GM12872 (cell line): ENCODE data around the gene SSB.

Experiments
- TF ChIP-seq, protein P1 (sequence below): IDR thresholded peaks from 3 replicates; pipeline ENCODE4 v1.5.1; 2011; ENCODE audit warnings: low read depth, mild to moderate bottlenecking, low read length, moderate library complexity; ENCODE audit not compliant: insufficient read depth

The SSB gene

GRCh38 chr2:169827272-169828140, 28.8 kb downstream of the SSB start, which contains the start of gene UBR3:
Gene UBR3, plus strand, starts transcription at chr2:169827454. Its CDS starts 54 bp downstream, at chr2:169827508.
- TF ChIP-seq, protein P1, sequence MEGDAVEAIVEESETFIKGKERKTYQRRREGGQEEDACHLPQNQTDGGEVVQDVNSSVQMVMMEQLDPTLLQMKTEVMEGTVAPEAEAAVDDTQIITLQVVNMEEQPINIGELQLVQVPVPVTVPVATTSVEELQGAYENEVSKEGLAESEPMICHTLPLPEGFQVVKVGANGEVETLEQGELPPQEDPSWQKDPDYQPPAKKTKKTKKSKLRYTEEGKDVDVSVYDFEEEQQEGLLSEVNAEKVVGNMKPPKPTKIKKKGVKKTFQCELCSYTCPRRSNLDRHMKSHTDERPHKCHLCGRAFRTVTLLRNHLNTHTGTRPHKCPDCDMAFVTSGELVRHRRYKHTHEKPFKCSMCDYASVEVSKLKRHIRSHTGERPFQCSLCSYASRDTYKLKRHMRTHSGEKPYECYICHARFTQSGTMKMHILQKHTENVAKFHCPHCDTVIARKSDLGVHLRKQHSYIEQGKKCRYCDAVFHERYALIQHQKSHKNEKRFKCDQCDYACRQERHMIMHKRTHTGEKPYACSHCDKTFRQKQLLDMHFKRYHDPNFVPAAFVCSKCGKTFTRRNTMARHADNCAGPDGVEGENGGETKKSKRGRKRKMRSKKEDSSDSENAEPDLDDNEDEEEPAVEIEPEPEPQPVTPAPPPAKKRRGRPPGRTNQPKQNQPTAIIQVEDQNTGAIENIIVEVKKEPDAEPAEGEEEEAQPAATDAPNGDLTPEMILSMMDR = no peak

DNA sequence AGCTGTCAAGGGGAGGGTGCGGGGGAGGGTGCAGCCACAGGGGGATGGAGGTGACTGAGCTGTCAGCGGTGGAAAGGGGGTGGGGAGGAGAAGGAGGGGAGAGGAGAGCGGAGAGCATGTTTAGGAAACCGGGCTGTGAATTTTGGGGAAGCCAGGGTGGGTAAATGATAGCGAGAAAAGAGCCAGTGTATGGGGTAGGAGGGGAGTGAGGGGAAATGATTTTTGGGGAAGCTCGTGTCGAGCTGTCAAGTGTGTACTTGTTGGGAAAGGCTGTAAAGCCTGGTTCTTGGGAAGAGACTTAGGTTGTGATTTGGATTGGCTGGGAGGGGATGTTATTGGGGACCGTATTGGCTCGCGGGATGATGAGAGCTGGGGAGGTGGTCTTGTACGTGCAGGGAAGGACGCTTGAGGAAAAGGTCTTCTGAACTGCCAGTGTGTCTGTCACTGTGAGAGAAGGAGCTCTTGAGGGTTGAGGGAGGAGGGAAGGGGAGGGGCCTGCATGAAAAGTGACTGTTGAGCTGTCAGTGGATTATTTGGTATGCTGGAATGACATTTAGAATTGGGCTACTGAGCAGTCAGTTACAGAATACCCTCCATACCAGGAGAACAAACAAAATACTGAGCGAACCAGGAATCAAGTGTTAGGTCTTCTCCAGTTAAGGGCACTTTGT, 29.6 kb downstream of the SSB start:
- TF ChIP-seq, protein P1 = no peak

GRCh38 chr2:169834401-169834800, 35.7 kb downstream of the SSB start:
- TF ChIP-seq, protein P1 = no peak

DNA sequence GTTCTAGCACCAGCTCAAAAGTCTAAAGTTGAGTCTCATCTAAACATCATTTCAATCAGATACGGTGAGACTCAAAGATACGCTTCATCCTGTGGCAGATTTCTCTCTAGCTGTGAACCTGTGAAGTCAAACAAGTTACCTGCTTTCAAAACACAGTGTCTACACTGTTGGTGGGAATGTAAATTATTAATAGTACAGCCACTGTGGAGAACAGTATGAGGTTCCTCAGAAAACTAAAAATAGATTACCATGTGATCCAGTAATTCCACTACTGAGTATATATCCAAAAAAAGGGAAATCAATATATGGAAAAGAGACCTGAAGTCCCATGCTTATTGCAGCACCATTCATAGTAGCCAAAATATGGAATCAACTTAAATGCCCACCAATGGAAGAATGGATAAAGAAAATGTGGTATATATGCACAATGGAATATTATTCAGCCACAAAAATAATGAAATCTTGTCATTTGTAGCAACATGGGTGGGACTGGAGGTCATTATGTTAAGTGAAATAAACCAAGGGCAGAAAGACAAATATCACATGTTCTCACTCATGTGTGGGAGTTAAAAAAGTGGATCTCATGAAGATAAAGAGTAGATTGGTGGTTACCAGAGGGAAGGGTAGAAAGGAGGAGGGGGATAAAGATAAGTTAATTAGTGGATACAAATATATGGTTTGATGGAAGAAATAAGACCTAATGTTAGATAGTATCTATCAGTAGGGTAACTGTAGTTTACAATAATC, 40.2 kb downstream of the SSB start:
- TF ChIP-seq, protein P1 = no peak

GRCh38 chr2:169839954-169840746, 41.5 kb downstream of the SSB start:
- TF ChIP-seq, protein P1 = no peak

DNA sequence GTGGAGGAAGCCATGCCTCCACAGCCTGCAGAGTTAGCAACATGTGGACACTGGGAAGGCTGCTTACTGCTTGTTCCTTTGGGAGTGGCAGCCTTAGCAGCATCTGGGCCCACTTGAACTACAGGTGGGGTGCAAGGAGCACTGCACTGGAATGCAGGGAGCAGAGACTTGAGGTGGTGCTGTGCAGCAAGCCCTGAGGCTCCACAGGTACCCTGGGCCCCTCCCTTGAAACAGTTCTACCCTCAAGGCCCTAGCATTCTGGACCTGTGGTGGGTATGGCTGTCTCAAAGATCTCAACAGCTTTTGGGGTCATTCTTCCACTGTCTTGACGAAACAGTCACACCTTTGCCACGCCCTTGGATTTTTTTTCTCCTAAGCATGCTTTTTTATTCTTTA, 42.1 kb downstream of the SSB start:
- TF ChIP-seq, protein P1 = no peak
